ENCODE data around the gene FBXO2.
"Not testable (repeated sequence)": the region's sequence is repeated elsewhere in the genome, so short reads cannot be mapped to it uniquely, and the experiment has no call there.

FBXO2 gene

GRCh38 chr1:11626551-11626950 lies 27.7 kb downstream of the FBXO2 start:
- no peak for DNase-seq

GRCh38 chr1:11623702-11624101 lies 30.5 kb downstream of the FBXO2 start:
- DNase-seq, result no peak

- DNase-seq, result no peak
Observed at GRCh38 chr1:11622398-11622797, 31.8 kb downstream of the FBXO2 start.

- DNase-seq, result no peak
Observed at GRCh38 chr1:11620924-11621323, 33.3 kb downstream of the FBXO2 start.

- no peak for DNase-seq
Observed at GRCh38 chr1:11620405-11620804, 33.8 kb downstream of the FBXO2 start.

- DNase-seq, result no peak
Observed at GRCh38 chr1:11617741-11618140, 36.5 kb downstream of the FBXO2 start.

- DNase-seq, result no peak
Observed at GRCh38 chr1:11617314-11617713, 36.9 kb downstream of the FBXO2 start.

- no peak for DNase-seq
Observed at GRCh38 chr1:11616766-11617165, 37.5 kb downstream of the FBXO2 start.

- DNase-seq, result no peak
Observed at GRCh38 chr1:11615090-11615489, 39.1 kb downstream of the FBXO2 start.

- no peak for DNase-seq
Observed at GRCh38 chr1:11613347-11613746, 40.9 kb downstream of the FBXO2 start.

- no peak for DNase-seq
Observed at GRCh38 chr1:11611638-11612327, 42.4 kb downstream of the FBXO2 start.

GRCh38 chr1:11610629-11611180 lies 43.5 kb downstream of the FBXO2 start:
- DNase-seq, result no peak

- DNase-seq, result not testable (repeated sequence)
Observed at GRCh38 chr1:11609378-11609777, 44.9 kb downstream of the FBXO2 start.

- DNase-seq, result not testable (repeated sequence)
Observed at GRCh38 chr1:11608596-11609130, 45.6 kb downstream of the FBXO2 start.

GRCh38 chr1:11606775-11607174 lies 47.5 kb downstream of the FBXO2 start:
- no peak for DNase-seq

- no peak for DNase-seq
Observed at GRCh38 chr1:11602981-11603380, 51.2 kb downstream of the FBXO2 start.

- DNase-seq, result no peak
Observed at GRCh38 chr1:11602424-11602823, 51.8 kb downstream of the FBXO2 start.

GRCh38 chr1:11600836-11601235 lies 53.4 kb downstream of the FBXO2 start:
- no peak for DNase-seq

- DNase-seq, result no peak
Observed at GRCh38 chr1:11599891-11600576, 54.2 kb downstream of the FBXO2 start.

- DNase-seq, result no peak
Observed at GRCh38 chr1:11598461-11598860, 55.8 kb downstream of the FBXO2 start.
